HG03064 (cell line): ENCODE results near the gene KATNB1.
"Not testable (repeated sequence)": the region's sequence is repeated elsewhere in the genome, so short reads cannot be mapped to it uniquely, and the experiment has no call there.

Experiments
- ATAC-seq: cut with Tn5 transposase; IDR thresholded peaks from one replicate; pipeline ENCODE4 v1.9.1; 2021; ENCODE audit warnings: low read depth; ENCODE audit not compliant: unreplicated experiment

The KATNB1 gene

DNA sequence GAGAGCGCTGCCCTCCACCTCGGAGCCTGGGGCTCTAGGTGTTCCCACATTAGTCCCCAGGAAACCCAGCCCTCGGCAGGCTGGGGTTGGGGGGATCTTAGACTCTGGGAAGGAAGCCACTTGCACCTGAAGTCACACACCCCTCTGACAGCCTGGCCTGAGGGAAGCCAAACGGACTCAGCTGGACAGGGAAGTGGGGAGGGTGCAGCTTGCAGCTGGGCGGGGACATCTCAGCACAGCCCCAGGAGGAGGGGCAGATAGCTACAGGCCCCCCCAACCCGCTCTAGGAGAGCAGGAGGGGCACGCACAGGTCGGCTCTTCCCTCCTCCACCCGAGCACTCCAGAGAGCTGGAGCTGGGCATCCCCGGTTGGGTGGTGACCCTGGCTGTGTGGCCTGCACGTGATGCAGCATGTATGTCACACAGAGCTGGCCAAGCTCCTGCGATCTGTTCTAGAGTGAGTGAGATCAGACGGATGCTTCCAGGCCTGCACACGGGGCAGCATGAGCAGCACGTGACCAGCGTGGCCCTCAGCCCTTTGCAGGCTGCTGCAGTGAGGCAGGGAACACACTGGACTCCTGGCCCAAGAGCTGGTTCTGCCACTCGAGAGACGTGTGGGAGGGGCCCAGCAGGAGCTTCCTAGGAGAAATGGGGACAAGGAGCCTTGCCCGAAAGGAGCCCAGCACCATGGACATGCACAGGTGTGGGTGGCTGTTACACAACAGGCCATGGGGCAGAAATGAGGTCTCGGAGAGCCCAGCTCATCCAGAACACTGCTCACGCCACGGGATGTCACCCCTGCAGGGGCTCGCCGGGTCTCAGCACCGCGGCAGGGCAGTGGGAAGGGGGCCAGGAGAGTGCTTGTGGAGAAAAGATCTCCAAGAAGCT lies 51.3 kb downstream of the KATNB1 start:
- ATAC-seq: no peak

- no peak for ATAC-seq
These were observed 51.9 kb downstream of the KATNB1 start for GRCh38 chr16:57787519-57787905.

GRCh38 chr16:57788252-57788841 lies 52.8 kb downstream of the KATNB1 start:
- ATAC-seq: no peak

DNA sequence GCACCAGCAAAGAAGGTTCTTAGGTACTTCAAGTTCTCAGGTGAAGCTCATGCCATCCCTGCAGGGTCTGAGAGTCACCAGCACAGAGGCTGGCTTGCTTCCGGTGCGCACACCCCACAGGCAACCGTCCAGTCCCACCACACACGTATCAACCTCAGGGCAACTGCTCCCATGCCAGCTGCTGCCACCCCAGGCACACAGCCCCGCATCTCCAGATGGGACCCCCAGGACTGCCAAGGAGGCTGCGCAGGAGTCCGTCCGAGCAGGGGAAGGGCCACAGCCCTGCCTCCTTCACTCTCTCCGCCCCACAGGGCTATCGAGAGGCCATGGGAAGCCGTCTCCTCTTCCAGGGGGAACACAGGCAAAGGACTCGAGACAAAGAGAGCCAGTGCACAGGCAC lies 53.4 kb downstream of the KATNB1 start:
- ATAC-seq: no peak

GRCh38 chr16:57791195-57791892 lies 55.8 kb downstream of the KATNB1 start:
- no peak for ATAC-seq

GRCh38 chr16:57791893-57792461 lies 56.4 kb downstream of the KATNB1 start:
- no peak for ATAC-seq

GRCh38 chr16:57794849-57795430 lies 59.4 kb downstream of the KATNB1 start:
- ATAC-seq: no peak

DNA sequence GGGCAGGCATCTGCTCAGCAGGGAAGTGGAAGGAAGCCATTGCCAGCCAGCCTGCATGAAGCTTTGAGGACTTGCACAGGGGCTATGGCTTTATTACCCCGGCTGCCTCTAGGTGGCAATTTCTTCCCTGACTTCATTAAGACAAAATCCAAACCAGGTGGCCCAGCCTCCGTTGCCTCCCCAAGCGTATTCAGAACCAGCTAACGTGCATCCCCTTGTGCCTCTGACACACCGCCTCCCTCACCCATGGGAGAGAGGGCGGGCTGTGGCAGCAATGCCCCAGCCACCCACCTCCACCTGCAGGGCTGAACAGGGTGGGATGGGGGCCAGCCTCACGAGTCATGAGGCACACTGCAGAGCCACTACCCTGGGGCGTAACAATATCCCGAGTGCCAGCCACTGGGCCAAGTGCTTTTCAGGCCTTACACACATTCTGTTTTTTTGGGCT lies 59.9 kb downstream of the KATNB1 start:
- no peak for ATAC-seq

DNA sequence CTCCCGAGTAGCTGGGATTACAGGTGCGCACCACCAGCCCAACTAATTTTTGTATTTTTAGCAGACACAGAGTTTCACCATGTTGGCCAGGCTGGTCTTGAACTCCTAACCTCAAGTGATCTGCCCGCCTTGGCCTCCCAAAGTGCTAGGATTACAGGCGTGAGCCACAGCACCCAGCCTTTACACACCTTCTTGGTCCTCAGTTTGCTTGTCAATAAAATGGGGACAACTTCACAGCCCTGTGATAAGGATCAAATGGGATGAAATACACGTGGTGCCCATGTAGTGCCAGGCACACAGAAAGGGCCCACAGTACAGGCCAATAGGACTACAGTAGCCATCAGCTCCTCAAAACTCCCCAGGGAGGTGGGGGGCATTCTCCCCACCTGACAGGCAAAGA lies 60.4 kb downstream of the KATNB1 start:
- not testable (repeated sequence) for ATAC-seq

GRCh38 chr16:57797216-57797525 lies 61.6 kb downstream of the KATNB1 start:
- ATAC-seq: no peak

DNA sequence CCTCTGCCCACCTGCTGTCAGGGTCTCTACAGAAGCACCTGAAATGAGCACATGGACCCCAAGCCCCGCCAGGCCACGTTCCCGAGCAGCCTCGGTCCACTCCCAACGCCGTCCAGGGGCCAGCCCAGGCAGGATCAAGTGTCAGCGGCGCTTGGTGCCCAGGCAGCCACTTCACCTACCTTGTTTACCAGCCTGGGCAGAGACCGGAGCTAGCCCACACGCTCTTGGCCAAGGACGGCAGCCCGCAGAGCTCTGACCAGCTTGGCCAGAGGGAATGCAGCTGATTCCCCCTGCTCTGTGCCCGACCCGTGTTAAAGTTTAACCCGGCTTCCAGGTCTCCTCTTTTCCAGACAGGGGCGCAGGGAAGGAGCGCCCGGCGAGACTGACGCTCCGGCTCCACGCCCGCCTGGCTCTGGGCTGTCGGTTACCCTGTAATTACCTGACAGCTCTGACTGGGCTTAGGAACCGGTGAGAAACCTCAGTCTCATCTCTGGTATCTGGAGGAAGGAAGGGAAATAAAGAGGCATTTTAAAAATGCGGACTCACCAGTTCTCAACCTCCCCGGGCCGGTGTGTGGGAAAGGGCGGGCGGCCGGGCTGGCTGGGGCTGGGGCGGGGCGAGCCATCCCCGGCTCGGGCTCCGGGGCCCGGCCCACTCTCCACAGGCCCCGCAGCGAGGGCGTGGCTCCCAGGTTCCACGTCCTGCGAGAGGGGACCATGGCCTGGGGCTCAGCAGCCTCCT lies 62.1 kb downstream of the KATNB1 start:
- ATAC-seq: no peak

- ATAC-seq: no peak
These were observed 62.8 kb downstream of the KATNB1 start for GRCh38 chr16:57798267-57798810.

DNA sequence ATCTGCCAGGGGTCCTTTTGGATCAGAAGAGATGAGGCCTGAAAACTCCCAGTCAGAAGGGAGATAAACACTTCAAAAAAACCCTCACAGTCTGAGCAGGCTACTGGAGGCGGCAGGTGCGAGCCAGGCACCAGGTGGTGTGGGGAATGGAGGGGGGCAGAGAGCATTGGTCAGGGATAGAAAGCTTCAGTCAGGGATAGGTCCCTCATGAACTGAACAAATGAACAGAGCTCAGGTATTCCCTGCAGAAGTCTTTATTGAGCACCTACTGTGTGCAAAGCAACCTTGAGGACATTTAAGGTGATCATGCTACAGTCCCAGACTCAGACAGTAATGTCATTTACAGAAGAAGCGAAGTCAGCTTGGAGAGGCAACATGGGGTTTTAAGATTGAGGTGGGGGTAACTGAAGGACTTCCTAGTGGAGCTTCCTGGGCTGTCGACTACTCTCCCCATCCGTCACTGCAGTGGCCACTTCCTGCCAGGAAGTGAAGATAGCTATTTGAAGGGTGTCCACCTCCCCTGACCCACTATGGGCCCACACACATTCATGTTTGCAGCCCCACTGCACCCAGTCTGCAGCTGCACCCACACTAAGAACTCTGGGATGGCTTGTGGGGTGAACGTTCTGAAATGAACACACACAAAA lies 63.5 kb downstream of the KATNB1 start:
- ATAC-seq: no peak

DNA sequence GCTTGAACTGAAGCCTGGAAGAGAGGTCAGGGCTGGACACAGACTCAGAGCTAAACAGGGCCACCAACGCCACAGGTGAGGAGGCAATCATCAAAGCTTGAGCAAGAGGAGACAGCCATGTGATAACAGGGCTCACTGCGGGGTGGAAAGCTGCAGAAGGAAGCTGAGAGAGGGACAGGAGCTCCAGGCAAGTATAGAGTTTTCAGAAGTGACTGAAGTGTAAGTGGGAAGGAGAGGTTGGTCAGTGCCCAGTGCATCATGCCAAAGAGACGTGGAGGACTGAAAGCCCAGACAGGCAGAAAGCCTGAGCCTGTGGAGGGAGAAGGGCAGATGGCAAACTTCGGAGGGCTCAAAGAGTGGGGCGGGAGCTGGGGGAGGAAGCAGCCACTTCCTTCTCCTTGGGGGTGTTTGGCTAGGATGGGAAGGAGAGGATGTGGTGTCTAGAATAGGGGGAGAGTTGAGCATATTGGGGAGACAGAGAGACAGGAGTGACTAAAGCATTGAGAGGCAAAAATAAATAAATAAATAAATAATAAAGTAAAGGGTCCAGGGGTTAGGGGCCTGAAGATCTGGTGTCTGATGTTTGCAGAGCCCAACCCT lies 64.1 kb downstream of the KATNB1 start:
- ATAC-seq: no peak

- no peak for ATAC-seq
These were observed 64.9 kb downstream of the KATNB1 start for GRCh38 chr16:57800200-57801097.

DNA sequence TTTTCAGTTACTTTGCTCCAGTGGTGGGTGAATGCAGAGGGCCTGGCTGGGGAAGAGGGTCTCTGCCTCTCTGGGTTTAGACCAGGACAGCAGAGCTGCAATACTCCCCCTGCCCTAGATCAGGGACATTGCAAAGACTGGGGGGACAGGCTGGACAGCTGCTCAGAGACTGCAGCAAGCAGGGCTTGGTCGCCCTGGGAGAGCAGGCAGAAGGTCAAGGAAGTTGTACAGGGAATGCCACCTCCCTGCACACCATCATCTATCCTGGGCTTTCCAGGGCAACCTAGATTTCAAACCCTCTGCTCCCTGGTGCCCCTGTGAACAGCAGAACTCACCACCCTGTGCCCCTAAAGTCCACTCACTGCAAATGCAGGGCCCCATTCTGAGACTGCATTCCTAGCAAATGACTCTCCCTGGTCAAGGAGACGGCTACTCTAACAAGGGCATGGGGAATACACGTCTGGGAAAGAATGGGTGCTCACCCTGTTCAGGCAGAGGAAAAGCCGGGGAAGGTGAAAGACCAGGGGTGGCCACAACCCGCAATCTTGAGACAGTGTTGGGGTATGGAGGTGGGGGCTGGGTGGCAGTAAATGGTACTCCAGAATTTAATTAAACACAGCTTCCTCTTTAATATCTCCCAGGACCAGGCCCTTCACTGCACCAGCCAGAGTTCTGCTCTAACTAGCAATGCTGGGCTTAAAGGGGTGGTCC lies 65.7 kb downstream of the KATNB1 start:
- ATAC-seq: no peak

DNA sequence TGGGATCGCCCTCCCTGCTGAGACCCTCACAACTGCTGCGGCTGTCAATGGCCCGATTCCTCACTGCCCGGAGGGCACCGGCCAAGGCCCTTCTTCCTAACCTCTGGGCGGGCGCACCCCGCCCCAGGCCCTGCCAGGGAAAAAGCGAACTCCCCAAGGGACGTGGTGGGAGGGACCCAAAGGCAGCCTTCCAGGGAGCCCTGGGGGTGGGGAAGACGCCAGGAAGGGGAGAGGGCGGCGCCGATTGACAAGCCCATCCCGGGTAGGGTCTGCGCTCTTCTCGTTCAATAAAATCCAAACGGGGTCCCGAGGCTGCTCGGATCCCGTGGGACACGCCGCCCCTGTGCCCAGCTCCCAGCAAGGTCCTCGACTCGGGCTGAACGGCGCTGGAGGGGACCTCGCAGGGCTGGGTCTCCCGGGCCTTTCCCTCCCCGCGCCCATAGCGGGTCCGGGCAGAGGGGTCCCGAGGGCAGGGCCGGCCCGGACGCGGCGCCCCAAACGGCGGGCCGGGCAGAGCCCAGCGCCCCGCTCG lies 66.3 kb downstream of the KATNB1 start:
- no peak for ATAC-seq
